ENCODE results near the gene MIAT. TPM values are rescaled to one million over a fixed set of nuclear protein-coding genes. Genes with fewer than 3 reads are reported as not detected.

Gene MIAT
- total RNA-seq, 3 donors from 2014 or later: 0.80 to 2.3 (median 1.9) TPM

DNA sequence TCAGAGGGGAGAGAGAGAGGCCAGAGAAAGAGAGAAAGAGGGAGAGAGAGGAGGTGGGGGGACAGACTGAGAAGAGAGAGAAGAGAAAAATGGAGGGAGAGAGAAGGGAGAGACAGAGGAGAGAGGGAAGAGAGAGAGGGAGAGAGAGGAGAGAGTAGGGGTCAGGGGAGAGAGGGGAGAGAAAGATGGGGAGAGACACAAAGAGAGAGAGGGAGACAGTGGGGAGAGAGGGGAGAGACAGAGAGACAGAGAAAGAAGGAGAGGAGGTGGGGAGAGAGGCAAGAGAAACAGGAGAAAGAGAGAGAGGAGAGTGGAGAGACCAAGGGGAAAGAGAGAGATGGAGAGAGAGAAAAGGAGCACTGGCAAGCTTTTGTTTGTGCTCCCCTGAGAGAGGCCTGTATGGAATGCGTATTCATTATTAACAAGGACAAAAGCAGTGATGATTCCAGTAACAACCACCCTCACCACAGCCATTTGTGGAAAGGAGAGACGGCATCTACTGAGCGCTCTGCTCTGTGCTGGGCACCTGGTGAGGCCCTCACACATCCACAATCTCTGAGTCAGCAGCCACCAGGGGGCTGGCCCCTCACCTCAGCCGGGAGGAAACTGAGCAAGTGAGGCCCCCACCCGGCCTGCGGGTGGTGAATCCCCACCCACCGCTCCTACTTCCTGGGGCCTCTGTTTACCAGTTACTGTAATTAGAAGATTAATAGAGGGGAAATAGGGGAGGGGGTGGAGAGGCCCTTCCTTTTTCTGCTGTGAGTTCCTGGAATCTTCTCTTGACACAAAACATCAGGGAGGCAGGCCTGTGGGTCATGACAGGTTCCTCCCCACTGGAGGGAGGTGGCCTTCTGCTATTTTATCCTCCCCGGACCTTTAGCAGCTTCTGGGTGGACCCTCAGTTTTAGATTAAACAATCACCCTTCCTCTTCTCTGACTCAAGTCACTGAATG lies 14.6 kb upstream of the MIAT start:
- DNase-seq (ENCODE audit: low spot score in 2 of 2): no peak
- Histone ChIP-seq H3K9me3 (no peaks in the 10 kb centered on the region), H3K27me3 (peaks cover 0 to 13% of the 10 kb centered on the region in 2 donors), H3K4me3 (no peak overlapping the region), H3K27ac (no peak overlapping the region), H3K4me1 (no peaks in the 10 kb centered on the region), H3K36me3 (no peaks in the 10 kb centered on the region)
- TF ChIP-seq POLR2AphosphoS5 (IDR thresholded peaks at IDR 0.05): no peak
- TF ChIP-seq, protein P1, sequence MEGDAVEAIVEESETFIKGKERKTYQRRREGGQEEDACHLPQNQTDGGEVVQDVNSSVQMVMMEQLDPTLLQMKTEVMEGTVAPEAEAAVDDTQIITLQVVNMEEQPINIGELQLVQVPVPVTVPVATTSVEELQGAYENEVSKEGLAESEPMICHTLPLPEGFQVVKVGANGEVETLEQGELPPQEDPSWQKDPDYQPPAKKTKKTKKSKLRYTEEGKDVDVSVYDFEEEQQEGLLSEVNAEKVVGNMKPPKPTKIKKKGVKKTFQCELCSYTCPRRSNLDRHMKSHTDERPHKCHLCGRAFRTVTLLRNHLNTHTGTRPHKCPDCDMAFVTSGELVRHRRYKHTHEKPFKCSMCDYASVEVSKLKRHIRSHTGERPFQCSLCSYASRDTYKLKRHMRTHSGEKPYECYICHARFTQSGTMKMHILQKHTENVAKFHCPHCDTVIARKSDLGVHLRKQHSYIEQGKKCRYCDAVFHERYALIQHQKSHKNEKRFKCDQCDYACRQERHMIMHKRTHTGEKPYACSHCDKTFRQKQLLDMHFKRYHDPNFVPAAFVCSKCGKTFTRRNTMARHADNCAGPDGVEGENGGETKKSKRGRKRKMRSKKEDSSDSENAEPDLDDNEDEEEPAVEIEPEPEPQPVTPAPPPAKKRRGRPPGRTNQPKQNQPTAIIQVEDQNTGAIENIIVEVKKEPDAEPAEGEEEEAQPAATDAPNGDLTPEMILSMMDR (IDR thresholded peaks at IDR 0.05): no peak
- no peak for TF ChIP-seq POLR2A (IDR thresholded peaks at IDR 0.05)
- intact Hi-C loops (cut with DNase I; ENCODE audit: low total_unique reads): no loop called here

DNA sequence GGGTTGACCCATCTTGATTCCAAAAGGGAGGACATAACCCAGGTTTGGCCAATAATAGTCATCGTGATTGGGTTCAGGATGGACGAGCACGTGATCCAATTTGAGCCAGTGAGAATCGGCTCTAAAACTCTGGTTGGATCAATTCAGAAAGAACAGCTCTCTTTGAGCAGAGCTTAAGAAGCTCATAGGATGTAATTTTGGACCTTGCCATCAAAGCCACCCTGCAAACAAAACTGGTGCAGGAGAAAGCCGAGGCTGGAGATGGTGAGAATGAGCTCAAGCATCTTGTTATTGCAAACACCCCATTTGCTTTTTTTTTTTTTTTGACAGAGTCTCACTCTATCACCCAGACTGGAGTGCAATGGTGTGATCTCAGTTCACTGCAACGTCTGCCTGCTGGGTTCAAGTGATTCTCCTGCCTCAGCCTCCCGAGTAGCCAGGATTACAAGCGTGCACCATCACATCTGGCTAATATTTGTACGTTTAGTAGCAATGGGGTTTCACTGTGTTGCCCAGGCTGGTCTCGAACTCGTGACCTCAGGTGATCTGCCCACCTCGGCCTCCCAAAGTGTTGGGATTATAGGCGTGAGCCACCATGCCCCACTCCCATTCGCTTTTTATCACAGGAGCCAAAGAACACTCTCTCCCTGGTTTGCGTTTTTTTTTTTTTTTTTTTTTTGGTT lies 13.8 kb upstream of the MIAT start:
- intact Hi-C loops (cut with DNase I; ENCODE audit: low total_unique reads): no loop called here
- Histone ChIP-seq H3K27me3 (peaks cover 0 to 19% of the 10 kb centered on the region in 2 donors), H3K4me1 (no peaks in the 10 kb centered on the region), H3K4me3 (no peak overlapping the region), H3K27ac (no peak overlapping the region), H3K9me3 (no peaks in the 10 kb centered on the region), H3K36me3 (no peaks in the 10 kb centered on the region)
- DNase-seq (ENCODE audit: low spot score in 2 of 2): no peak
- TF ChIP-seq POLR2AphosphoS5 (IDR thresholded peaks at IDR 0.05) (no peak), POLR2A (IDR thresholded peaks at IDR 0.05) (no peak)
- TF ChIP-seq, protein P1 (IDR thresholded peaks at IDR 0.05): no peak

DNA sequence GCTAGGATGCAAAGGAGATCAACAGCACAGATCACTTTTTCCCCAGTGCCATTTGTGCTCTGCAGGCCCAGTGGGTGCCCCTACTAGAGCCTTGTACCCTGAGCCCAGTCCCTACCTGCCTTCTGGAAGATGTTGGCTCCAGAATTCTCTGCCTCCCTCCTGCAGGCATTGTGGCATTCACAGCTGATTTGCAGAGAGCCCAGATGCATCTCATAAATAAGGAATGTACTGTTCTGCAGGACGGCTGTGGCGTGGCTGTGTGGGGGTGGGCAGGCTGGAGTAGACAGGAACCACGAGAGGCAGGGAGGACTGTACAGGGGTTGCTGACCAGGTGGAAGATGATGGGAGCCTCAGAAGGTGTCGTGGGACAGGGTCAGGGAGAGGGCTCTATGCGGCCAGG lies 11.2 kb upstream of the MIAT start:
- Histone ChIP-seq H3K9me3 (no peaks in the 10 kb centered on the region), H3K4me1 (no peaks in the 10 kb centered on the region), H3K27me3 (peaks cover 0 to 16% of the 10 kb centered on the region in 2 donors), H3K36me3 (no peaks in the 10 kb centered on the region), H3K4me3 (no peak overlapping the region), H3K27ac (no peak overlapping the region)
- DNase-seq (ENCODE audit: low spot score in 2 of 2): no peak
- intact Hi-C loops (cut with DNase I; ENCODE audit: low total_unique reads): no loop called here
- TF ChIP-seq, protein P1 (IDR thresholded peaks at IDR 0.05): no peak
- no peak for TF ChIP-seq POLR2A (IDR thresholded peaks at IDR 0.05)
- no peak for TF ChIP-seq POLR2AphosphoS5 (IDR thresholded peaks at IDR 0.05)

DNA sequence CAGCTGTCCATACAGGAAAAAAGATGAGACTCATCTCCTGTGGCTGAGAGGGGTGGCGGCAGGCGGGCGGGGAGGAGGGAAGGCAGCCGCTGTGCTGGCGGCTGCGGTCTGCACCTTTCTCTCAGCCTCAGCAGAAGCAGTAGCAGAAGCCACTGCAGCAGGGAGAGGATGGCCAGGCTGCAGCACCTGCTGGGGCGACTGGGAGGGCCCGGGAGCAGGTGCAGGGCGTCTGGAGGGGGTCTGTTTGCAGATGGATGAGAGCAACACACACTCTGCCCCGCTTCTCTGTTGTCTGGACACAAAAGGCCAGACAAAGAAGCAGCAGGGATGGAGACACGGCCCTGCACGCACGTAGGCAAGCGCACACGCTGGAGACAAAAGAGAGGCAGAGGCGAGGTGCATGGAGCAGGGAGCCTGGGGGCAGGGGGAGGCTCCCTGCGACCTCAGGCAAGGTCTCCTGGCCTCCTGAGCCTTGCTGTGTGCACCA lies 9.3 kb upstream of the MIAT start:
- Histone ChIP-seq H3K4me3 (no peak overlapping the region), H3K4me1 (no peaks in the 10 kb centered on the region), H3K27ac (no peak overlapping the region), H3K9me3 (no peaks in the 10 kb centered on the region), H3K27me3 (peaks cover 0 to 34% of the 10 kb centered on the region in 2 donors), H3K36me3 (no peaks in the 10 kb centered on the region)
- intact Hi-C loops (cut with DNase I; ENCODE audit: low total_unique reads): no loop called here
- TF ChIP-seq, protein P1 (IDR thresholded peaks at IDR 0.05): no peak
- TF ChIP-seq POLR2AphosphoS5 (IDR thresholded peaks at IDR 0.05): no peak
- TF ChIP-seq POLR2A (IDR thresholded peaks at IDR 0.05): no peak
- DNase-seq (ENCODE audit: low spot score in 2 of 2): no peak
